Activated naive CD8-positive, alpha-beta T cell treated with anti-CD3 and anti-CD28 coated beads, Interleukin-2, amount 10 ng/mL, durations not matched to agents 7 days and 5 days (primary cell): Measurements from ENCODE around the gene HEXIM2. TPM values are rescaled to one million over a fixed set of nuclear protein-coding genes. Genes with fewer than 3 reads are reported as not detected.
"Not testable (repeated sequence)": the region's sequence is repeated elsewhere in the genome, so short reads cannot be mapped to it uniquely, and the experiment has no call there.

Experiments
- ATAC-seq: fragments of 150-1000 bp; cut with Tn5 transposase; one replicate; pipeline ENCODE4 v1.10.0; 2021; ENCODE audit warnings: low read depth, moderate library complexity
- POLR2A ChIA-PET: fragments of 350-600 bp; sonication (Branson Sonifier 250); formaldehyde crosslinking; loops from one replicate; lab custom pipeline; 2021; ENCODE audit warnings: antibody characterized with exemption; lab: Charles Lee
- DNase-seq: peaks from one replicate; pipeline ENCODE4 v3.0.0; 2021
- H3K27ac Mint-ChIP-seq: one replicate; pipeline ENCODE4 v1.8.0; 2022; ENCODE audit warnings: mild to moderate bottlenecking, mixed read lengths
- H3K27me3 Mint-ChIP-seq: one replicate; pipeline ENCODE4 v1.8.0; 2022; ENCODE audit warnings: mild to moderate bottlenecking, moderate library complexity, mixed read lengths
- H3K36me3 Mint-ChIP-seq: one replicate; pipeline ENCODE4 v1.8.0; 2021; ENCODE audit warnings: mild to moderate bottlenecking, mixed read lengths
- H3K4me1 Mint-ChIP-seq: one replicate; pipeline ENCODE4 v1.8.0; 2021; ENCODE audit warnings: mixed read lengths
- H3K4me3 Mint-ChIP-seq: one replicate; pipeline ENCODE4 v1.8.0; 2022; ENCODE audit warnings: mild to moderate bottlenecking, moderate library complexity, mixed read lengths
- H3K9me3 Mint-ChIP-seq: one replicate; pipeline ENCODE4 v1.8.0; 2021; ENCODE audit warnings: mixed read lengths
- total RNA-seq, 2 experiments: library from RNA; stranded (reverse); gene quantifications; one replicate each; pipeline ENCODE4 v1.2.3, GENCODE V29; 2021

Gene HEXIM2
- total RNA-seq, 2 experiments from 2014 or later = 6.7 to 7.7 TPM

DNA sequence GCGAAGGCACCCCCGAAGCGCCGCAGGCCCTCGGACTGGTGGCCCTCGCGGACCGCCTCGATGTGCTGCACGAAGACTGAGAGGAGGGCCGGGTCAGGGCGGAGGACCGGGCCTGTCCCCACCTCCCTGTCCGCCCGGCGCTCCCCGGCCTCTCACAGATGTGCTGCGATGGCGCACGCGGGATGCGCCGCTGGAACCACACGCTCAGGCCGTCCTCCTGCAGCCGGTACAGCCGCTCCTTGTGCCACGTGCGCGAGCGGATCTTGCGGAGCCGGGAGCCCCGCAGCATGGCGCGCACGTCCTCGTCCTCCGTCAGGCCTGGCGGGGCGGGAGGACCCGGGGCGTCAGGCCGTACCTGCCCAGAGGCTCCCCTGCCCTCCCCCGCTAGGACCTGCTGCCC is 40.6 kb upstream of the HEXIM2 start:
- H3K4me1 Mint-ChIP-seq = no peaks in the 10 kb centered on the region
- peaks cover 11% of the 10 kb centered on the region for H3K27me3 Mint-ChIP-seq
- H3K27ac Mint-ChIP-seq = no peak overlapping the region
- H3K36me3 Mint-ChIP-seq = no peaks in the 10 kb centered on the region
- POLR2A ChIA-PET = no interaction called here
- H3K4me3 Mint-ChIP-seq = no peak overlapping the region
- no peaks in the 10 kb centered on the region for H3K9me3 Mint-ChIP-seq
- DNase-seq (no peak), ATAC-seq (peak; percentile 27)

DNA sequence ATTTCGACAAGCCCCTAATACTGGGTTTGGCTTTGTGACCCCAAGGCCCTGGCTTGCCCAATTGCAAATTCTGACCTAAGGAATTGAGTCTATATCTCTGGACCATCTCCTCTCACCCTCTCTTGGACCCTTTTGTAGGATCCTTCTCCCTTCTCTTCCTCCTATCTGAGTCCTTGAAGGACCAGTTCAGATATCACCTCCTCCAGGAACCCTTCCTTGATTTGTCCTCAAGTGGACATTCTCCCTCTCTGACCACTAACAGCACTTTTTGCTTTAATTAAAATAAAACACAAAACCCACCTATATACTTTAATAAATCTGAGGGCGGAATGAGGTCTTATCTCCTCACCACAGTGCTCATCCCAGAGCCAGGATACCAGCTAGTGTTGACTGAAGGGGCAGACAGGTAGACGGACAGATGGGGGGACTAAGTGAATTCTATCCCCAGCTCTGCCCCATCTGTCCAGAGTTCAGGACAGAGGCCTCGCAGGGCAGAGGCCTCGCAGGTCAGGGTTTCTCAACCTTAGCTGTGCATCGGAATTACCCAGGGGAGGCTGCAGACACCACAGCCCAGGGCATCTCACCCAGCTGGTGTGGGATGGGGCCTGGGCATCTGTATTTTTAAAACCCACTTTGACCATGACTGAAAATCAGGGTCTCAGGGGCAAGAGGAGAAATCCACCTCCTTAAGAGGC is 38.5 kb upstream of the HEXIM2 start:
- H3K4me3 Mint-ChIP-seq = no peak overlapping the region
- POLR2A ChIA-PET = no interaction called here
- DNase-seq = no peak
- no peak overlapping the region for H3K27ac Mint-ChIP-seq
- no peaks in the 10 kb centered on the region for H3K4me1 Mint-ChIP-seq
- peaks cover 9% of the 10 kb centered on the region for H3K27me3 Mint-ChIP-seq
- H3K36me3 Mint-ChIP-seq = no peaks in the 10 kb centered on the region
- ATAC-seq = no peak
- no peaks in the 10 kb centered on the region for H3K9me3 Mint-ChIP-seq

DNA sequence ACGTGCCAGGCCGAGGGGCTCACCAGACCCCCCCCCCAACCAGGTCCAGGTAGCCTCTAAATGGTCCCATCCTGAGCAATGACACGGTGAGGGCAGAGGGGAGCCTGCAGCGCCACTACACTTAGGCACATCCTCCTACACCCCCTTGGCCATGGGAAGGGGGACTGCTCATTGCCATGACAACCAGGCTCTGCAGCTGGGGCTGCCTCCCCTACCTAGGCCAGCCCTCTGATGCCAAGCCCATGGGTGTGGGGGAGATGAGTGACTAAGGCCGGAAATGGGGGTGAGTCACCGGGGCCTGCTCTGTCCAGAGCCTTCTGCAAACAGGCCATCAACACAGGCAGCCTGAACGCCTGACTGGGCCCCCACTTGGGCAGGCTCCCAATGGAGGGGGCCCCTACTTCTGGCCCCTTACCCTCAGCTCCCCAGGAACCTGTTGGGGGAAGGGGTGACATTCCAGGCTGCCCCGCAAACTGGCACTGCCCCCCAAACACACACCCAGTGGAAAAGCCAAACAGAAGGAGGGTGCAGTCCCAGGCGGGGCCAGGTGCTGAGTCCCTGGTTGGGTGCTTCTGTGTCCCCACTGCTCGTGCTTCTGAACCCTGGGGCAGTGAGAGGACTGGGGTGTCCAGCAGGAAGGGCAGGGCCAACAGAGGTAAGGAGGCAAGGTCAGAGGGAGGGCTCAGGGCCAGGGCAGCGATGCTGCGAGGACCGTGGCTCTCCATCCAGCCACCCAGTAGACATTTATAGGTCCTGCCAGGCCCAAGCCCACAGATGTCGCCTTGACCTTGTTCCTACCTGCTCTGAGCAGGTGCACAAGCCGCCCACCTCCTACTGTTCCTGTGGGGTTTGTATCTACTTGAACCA is 37.5 kb upstream of the HEXIM2 start:
- Mint-ChIP-seq H3K36me3 (no peaks in the 10 kb centered on the region), H3K27ac (no peak overlapping the region), H3K4me1 (no peaks in the 10 kb centered on the region), H3K9me3 (no peaks in the 10 kb centered on the region), H3K4me3 (no peak overlapping the region), H3K27me3 (peaks cover 9% of the 10 kb centered on the region)
- ATAC-seq (peak; percentile 9), DNase-seq (no peak)
- POLR2A ChIA-PET = no interaction called here

DNA sequence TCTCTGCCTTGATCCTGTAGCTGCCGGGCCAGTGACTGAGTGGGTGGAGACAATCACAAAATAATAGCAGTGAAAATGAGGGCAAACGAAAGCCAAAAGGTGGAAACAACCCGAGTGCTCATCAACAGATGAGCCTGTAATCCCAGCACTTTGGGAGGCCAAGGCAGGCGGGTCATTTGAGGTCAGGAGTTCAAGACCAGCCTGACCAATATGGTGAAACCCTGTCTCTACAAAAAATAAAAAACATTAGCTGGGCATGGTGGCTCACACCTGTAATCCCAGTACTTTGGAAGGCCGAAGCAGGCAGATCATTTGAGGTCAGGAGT is 36.9 kb upstream of the HEXIM2 start:
- not testable (repeated sequence) for H3K27ac Mint-ChIP-seq, DNase-seq, H3K4me1 Mint-ChIP-seq, H3K27me3 Mint-ChIP-seq, H3K36me3 Mint-ChIP-seq, H3K9me3 Mint-ChIP-seq, ATAC-seq, H3K4me3 Mint-ChIP-seq
- POLR2A ChIA-PET = interaction anchor here (0.6 kb wide), 1 partner anchor 156 kb away, joined by 3 read pairs; no protein-coding TSS in a partner anchor

DNA sequence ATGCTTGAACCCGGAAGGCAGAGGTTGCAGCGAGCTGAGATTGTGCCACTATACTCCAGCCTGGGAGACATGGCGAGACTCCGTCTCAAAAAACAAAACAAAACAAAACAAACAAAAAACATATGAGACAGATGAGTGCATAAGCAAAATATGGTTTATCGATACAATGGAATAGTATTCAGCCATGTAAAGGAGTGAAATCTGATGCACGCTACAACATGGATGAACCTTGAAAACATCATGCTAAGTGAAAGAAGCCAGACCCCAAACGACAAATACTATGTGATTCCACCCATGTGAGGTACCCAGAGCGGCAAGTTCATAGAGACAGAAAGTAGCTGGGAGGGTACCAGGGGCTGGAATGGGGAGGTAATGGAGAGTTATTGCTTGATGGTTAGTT is 36.2 kb upstream of the HEXIM2 start:
- no peaks in the 10 kb centered on the region for H3K9me3 Mint-ChIP-seq
- peaks cover 9% of the 10 kb centered on the region for H3K27me3 Mint-ChIP-seq
- no peak overlapping the region for H3K4me3 Mint-ChIP-seq
- H3K4me1 Mint-ChIP-seq = no peaks in the 10 kb centered on the region
- no peak for DNase-seq
- POLR2A ChIA-PET = interaction anchor here (0.6 kb wide), 1 partner anchor 156 kb away, joined by 3 read pairs; no protein-coding TSS in a partner anchor
- no peak overlapping the region for H3K27ac Mint-ChIP-seq
- no peaks in the 10 kb centered on the region for H3K36me3 Mint-ChIP-seq
- no peak for ATAC-seq

DNA sequence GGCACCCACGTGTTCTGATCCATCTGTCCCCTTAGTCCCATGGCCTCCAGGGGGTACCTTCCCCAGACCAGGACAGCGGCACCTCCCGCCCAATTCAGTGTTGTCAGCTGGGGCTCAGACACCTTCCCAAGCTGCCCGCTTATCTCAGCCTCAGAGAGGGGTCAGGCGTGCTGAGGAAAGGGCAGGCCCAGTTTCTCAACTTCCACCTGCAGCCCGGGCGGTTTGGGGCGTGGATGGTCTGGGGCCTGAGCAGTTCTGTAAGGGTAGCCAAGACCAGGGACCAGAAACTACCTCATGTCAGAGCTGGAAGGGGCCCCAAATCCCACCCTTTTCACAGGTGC is 34.5 kb upstream of the HEXIM2 start:
- Mint-ChIP-seq H3K36me3 (no peaks in the 10 kb centered on the region), H3K27me3 (peaks cover 13% of the 10 kb centered on the region), H3K9me3 (no peaks in the 10 kb centered on the region), H3K4me1 (no peaks in the 10 kb centered on the region), H3K27ac (no peak overlapping the region), H3K4me3 (no peak overlapping the region)
- POLR2A ChIA-PET = no interaction called here
- no peak for ATAC-seq
- no peak for DNase-seq

DNA sequence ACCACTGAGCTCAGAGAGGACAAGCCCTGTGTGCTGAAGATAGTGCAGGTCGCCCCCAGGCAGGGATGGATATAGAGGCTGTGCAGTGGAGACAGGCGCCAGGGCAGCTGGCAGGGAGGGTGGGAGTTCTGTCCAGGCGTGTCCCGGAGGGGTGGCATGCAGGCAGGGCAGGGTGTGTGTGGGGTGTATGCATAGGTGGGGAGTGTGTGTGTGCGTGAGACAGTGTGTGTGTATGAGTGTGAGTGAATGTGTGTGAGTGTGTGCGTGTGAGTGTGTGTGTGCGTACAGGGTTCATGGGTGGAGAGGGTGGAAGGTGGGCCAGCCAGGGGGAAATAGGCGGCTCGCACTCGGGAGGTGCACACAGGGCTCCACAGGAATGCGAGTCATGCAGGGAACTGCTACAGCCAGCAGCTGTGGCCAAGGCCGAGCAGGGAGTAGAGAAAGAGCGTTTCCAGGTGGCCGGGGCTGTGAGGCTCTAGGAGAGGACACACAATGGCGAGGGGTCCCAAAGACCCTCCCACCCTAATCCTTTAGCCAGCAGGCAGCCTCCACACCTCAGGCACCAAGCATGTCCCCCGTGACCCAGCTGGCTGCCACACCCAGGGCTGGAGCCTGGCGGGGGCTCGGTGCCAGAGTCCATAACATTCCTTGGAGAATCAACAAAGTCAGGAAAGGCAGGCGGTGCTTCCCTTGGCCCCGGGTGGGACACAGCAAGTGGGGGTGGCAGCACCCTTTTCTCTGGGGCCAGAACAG is 34.0 kb upstream of the HEXIM2 start:
- POLR2A ChIA-PET = no interaction called here
- H3K36me3 Mint-ChIP-seq = no peaks in the 10 kb centered on the region

DNA sequence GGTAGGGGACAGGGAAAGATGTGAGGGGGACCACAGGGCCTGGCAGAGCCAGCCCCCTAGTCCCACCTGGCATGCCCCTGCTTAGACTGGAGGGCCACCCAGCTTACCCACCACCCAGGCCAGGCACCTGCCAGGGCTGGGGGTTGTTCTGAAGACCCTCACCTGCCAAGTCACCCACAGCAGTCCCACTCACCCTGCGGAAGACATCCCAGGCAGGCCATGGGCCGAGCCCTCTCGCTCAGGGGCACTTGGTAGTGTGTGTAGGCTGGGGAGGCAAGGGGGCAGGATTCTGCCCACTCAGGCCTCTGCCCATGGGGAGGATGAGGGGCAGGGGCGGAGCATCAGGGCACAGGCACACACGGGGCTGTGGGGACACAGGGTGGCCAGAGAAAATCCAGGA is 33.3 kb upstream of the HEXIM2 start:
- ATAC-seq = no peak
- peaks cover 13% of the 10 kb centered on the region for H3K27me3 Mint-ChIP-seq
- no peaks in the 10 kb centered on the region for H3K9me3 Mint-ChIP-seq
- no peaks in the 10 kb centered on the region for H3K36me3 Mint-ChIP-seq
- DNase-seq = no peak
- no peak overlapping the region for H3K4me3 Mint-ChIP-seq
- H3K27ac Mint-ChIP-seq = no peak overlapping the region
- H3K4me1 Mint-ChIP-seq = no peaks in the 10 kb centered on the region
- POLR2A ChIA-PET = interaction anchor here (1.0 kb wide), 1 partner anchor 44 kb away, joined by 3 read pairs; no protein-coding TSS in a partner anchor

More for the DNA sequence above, 34.0 kb upstream of the HEXIM2 start:
- no peak overlapping the region for H3K27ac Mint-ChIP-seq
- H3K27me3 Mint-ChIP-seq = peaks cover 13% of the 10 kb centered on the region
- H3K4me3 Mint-ChIP-seq = no peak overlapping the region
- DNase-seq = no peak
- no peaks in the 10 kb centered on the region for H3K4me1 Mint-ChIP-seq
- no peak for ATAC-seq
- H3K9me3 Mint-ChIP-seq = no peaks in the 10 kb centered on the region

DNA sequence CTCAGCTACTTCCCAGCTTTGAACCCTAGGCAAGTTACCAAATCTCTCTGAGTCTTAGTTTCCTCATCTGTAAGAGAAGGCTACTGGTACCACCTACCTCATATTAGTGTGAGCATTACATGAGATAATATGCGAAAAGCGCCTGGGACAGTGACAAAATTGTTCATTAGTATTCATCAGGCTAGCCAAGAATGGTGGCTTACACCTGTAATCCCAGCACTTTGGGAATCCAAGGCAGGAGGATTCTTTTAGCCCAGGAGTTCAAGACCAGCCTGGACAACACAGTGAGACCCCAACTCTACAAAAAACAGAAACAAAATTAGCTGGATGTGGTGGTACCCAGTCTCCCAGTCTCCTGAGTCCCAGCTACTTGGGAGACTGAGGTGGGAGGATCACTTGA is 32.7 kb upstream of the HEXIM2 start:
- no peak overlapping the region for H3K4me3 Mint-ChIP-seq
- peaks cover 13% of the 10 kb centered on the region for H3K27me3 Mint-ChIP-seq
- ATAC-seq (no peak), DNase-seq (no peak)
- H3K4me1 Mint-ChIP-seq = peaks cover 2% of the 10 kb centered on the region
- no peaks in the 10 kb centered on the region for H3K36me3 Mint-ChIP-seq
- no peak overlapping the region for H3K27ac Mint-ChIP-seq
- POLR2A ChIA-PET = interaction anchor here (1.0 kb wide), 1 partner anchor 44 kb away, joined by 3 read pairs; no protein-coding TSS in a partner anchor
- H3K9me3 Mint-ChIP-seq = no peaks in the 10 kb centered on the region

DNA sequence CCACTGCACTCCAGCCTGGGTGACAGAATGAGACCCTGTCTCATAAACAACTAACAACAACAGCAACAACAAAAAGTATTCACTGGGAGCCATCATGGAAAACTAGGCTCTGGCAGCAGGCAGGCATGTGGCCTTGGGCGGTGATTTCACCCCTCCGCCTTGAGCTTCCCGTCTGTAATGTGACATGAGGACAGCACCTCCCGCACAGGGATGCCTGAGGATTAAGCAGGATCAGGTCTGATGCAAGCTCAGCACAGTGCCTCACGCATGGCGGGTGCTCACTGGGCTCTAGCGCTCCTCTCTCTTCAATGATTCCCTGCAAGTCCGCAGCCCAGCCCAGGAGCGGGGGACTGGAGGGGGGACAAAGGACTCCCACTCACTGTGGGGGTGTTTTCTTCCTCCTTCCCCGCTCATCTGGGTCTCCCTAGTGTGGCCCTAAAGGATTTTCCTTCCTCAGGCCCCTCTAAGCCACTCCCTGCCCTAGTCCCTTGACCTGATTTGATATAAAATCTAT is 32.2 kb upstream of the HEXIM2 start:
- Mint-ChIP-seq H3K27me3 (peaks cover 13% of the 10 kb centered on the region), H3K4me1 (peaks cover 2% of the 10 kb centered on the region), H3K9me3 (no peaks in the 10 kb centered on the region), H3K36me3 (no peaks in the 10 kb centered on the region), H3K27ac (no peak overlapping the region), H3K4me3 (no peak overlapping the region)
- POLR2A ChIA-PET = interaction anchor here (1.0 kb wide), 1 partner anchor 43 kb away, joined by 3 read pairs; no protein-coding TSS in a partner anchor
- DNase-seq (no peak), ATAC-seq (no peak)

DNA sequence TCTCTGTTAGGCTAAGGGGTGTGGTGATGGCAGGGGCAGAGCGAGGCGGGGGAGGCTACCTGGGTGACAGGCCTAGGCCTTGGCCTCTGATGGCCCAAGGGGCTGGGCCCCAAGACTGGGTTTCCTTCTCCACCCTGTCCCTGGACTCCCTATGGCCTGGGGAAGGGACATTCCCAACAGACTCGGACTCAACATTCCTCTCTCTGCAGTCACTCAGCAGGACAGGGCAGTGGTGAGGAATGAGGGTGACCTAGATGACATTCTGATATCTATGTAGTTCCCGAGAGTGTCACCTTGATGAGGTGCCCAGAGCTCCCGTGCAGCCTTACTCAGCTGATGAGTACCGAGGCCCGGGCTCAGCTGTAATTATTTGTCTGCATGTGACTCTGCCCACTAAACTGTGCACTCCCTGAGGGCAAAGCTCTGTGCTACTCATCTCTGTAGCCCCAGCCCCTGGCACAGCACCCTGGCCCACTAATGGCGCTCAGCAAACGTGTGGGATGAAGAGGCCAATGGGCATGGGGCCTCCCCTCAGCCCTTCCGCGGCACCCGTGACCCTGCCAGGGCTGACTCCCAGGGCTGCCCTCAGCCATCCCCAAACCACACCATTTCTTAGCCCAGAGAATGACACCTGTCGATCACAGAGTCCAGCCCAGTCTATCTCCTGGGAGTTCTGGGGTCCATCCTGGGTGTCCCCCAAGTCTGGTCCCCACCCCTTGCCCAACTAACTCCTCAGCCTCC is 31.6 kb upstream of the HEXIM2 start:
- ATAC-seq (no peak), DNase-seq (no peak)
- POLR2A ChIA-PET = no interaction called here
- Mint-ChIP-seq H3K27ac (no peak overlapping the region), H3K4me1 (peaks cover 4% of the 10 kb centered on the region), H3K4me3 (no peak overlapping the region), H3K36me3 (no peaks in the 10 kb centered on the region), H3K27me3 (peaks cover 13% of the 10 kb centered on the region), H3K9me3 (no peaks in the 10 kb centered on the region)

DNA sequence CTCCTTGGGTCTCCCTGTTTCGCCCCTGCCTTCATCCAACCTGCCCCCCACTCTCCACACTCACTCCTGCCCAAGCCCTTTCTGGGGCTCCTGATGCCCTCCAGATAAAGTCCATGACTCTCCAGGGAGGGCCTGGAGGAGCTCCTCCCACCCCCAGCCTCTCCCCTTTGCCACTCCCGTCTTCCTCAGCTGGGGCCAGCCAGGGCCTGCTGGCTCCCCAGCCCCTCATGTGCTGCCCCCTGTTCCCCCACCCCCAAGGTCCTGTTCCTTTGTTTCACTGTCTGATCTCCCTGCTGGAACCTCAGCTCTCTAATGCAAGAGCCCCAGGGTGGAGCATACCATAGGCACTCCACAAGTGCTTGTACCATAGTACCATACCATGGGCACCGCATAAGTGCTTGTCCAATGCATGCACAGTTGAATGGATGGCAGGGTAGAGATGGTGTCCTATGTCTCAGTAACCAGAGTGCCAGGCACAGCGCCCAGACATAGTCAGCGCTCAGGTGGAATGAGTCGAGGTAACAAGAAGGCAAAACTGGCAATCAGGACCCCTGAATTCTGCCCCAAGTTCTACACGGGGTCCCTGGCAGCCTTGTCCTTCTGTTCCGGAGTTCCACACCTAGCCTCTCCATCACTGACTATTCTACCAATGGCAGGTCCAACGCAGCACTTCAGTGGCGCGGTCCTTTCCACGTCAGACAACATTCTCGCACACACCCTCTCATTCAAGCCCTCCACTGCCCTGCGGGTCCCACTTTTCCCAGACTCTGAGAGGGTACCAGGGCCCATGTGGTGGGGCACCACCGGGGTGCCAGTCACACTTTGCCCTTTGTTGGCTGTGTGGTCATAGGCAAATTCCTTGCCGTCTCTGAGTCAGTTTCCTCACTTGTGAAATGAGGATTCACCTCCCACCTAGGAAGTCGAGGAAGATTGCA is 30.7 kb upstream of the HEXIM2 start:
- POLR2A ChIA-PET = interaction anchor here (0.6 kb wide), 1 partner anchor 56 kb away, joined by 6 read pairs; no protein-coding TSS in a partner anchor
- DNase-seq (no peak), ATAC-seq (no peak)
- no peak overlapping the region for H3K27ac Mint-ChIP-seq
- H3K9me3 Mint-ChIP-seq = no peaks in the 10 kb centered on the region
- H3K36me3 Mint-ChIP-seq = no peaks in the 10 kb centered on the region
- H3K27me3 Mint-ChIP-seq = peaks cover 13% of the 10 kb centered on the region
- H3K4me1 Mint-ChIP-seq = peaks cover 4% of the 10 kb centered on the region
- H3K4me3 Mint-ChIP-seq = peak overlapping the region; percentile 64
